Neural cell (in vitro differentiated cells): ENCODE results near the gene COPRS. TPM values are rescaled to one million over a fixed set of nuclear protein-coding genes. Genes with fewer than 3 reads are reported as not detected.

Experiments used
- H2AFZ ChIP-seq: fragments of 200-600, 300-800 bp; sonication (generic), shearing (Covaris generic); 2 replicates; pipeline ENCODE4 v1.6.0; 2014; ENCODE audit warnings: low read depth, mild to moderate bottlenecking, antibody characterized with exemption, low read length, moderate library complexity
- H3F3A ChIP-seq: fragments of 200-600 bp; shearing (Covaris generic); 2 replicates; pipeline ENCODE4 v1.6.1; 2016; ENCODE audit warnings: mild to moderate bottlenecking, moderate library complexity, mixed read lengths, antibody characterized with exemption, low read length; ENCODE audit not compliant: insufficient read depth, poor library complexity, severe bottlenecking
- H3K27ac ChIP-seq: fragments of 200-600, 300-800 bp; sonication (generic), shearing (Covaris generic); 2 replicates; pipeline ENCODE4 v1.5.1; 2014; ENCODE audit warnings: mild to moderate bottlenecking, low read length, moderate library complexity
- H3K27me3 ChIP-seq: fragments of 300-800, 200-600 bp; sonication (generic), shearing (Covaris generic); 2 replicates; pipeline ENCODE4 v1.6.0; 2014; ENCODE audit warnings: mild to moderate bottlenecking, low read depth, low read length, moderate library complexity; ENCODE audit not compliant: insufficient read depth
- H3K36me3 ChIP-seq: fragments of 300-800, 200-600 bp; sonication (generic), shearing (Covaris generic); 2 replicates; pipeline ENCODE4 v1.5.1; 2014; ENCODE audit warnings: mild to moderate bottlenecking, antibody characterized with exemption, low read length, moderate library complexity; ENCODE audit not compliant: insufficient read depth
- H3K4me2 ChIP-seq: fragments of 300-800, 200-600 bp; sonication (generic), shearing (Covaris generic); 2 replicates; pipeline ENCODE4 v1.6.0; 2014; ENCODE audit warnings: mild to moderate bottlenecking, low read length
- H3K4me3 ChIP-seq: fragments of 300-800, 200-600 bp; sonication (generic), shearing (Covaris generic); 2 replicates; pipeline ENCODE4 v1.5.1; 2014; ENCODE audit warnings: mild to moderate bottlenecking, low read length, moderate library complexity
- H3K79me2 ChIP-seq: fragments of 200-600 bp; shearing (Covaris generic); replicated peaks from 2 replicates; pipeline ENCODE4 v1.6.0; 2014; ENCODE audit warnings: mild to moderate bottlenecking, low read length, moderate library complexity; ENCODE audit not compliant: insufficient read depth
- H3K9ac ChIP-seq: fragments of 300-800, 200-600 bp; sonication (generic), shearing (Covaris generic); 2 replicates; pipeline ENCODE4 v1.6.1; 2016; ENCODE audit warnings: mild to moderate bottlenecking, low read length, mixed read lengths
- H3K9me2 ChIP-seq: fragments of 200-600 bp; shearing (Covaris generic); 2 replicates; pipeline ENCODE4 v1.6.1; 2016; ENCODE audit warnings: mild to moderate bottlenecking, low read length, mixed read lengths; ENCODE audit not compliant: insufficient read depth
- H3K9me3 ChIP-seq: fragments of 200-600, 300-800 bp; sonication (generic), shearing (Covaris generic); 2 replicates; pipeline ENCODE4 v1.6.1; 2016; ENCODE audit warnings: mild to moderate bottlenecking, mixed run types, low read length, moderate library complexity, mixed read lengths
- H4K20me1 ChIP-seq: fragments of 200-600 bp; shearing (Covaris generic); 2 replicates; pipeline ENCODE4 v1.6.1; 2016; ENCODE audit warnings: mild to moderate bottlenecking, mixed run types; ENCODE audit not compliant: insufficient read depth
- EP300 ChIP-seq: fragments of 450-650 bp; conservative IDR thresholded peaks from 2 replicates; pipeline ENCODE4 v1.6.1; 2014; ENCODE audit warnings: antibody characterized with exemption, mild to moderate bottlenecking, moderate library complexity; ENCODE audit not compliant: poor library complexity, severe bottlenecking
- EZH2 ChIP-seq: fragments of 200-600, 300-800 bp; shearing (Covaris generic), sonication (generic); IDR thresholded peaks from 2 replicates; pipeline ENCODE4 v1.6.1; 2014; ENCODE audit warnings: antibody characterized with exemption, low read length, borderline replicate concordance, mild to moderate bottlenecking; ENCODE audit not compliant: insufficient read depth, poor library complexity, severe bottlenecking
- MXI1 ChIP-seq: fragments of 450-650 bp; conservative IDR thresholded peaks from 2 replicates; pipeline ENCODE4 v1.6.1; 2014; ENCODE audit warnings: antibody characterized with exemption, mild to moderate bottlenecking; ENCODE audit not compliant: poor library complexity, severe bottlenecking
- POLR2AphosphoS5 ChIP-seq: IDR thresholded peaks from 2 replicates; pipeline ENCODE4 v1.6.1; 2012
- RAD21 ChIP-seq: fragments of 450-650 bp; conservative IDR thresholded peaks from 2 replicates; pipeline ENCODE4 v1.6.1; 2014; ENCODE audit warnings: antibody characterized with exemption, mild to moderate bottlenecking, moderate library complexity
- REST ChIP-seq: IDR thresholded peaks from 2 replicates; pipeline ENCODE4 v1.6.1; 2012; ENCODE audit warnings: borderline replicate concordance
- SMC3 ChIP-seq: fragments of 450-650 bp; conservative IDR thresholded peaks from 2 replicates; pipeline ENCODE4 v1.6.1; 2014; ENCODE audit warnings: antibody characterized with exemption, mild to moderate bottlenecking, moderate library complexity; ENCODE audit not compliant: poor library complexity
- polyA minus RNA-seq: library from RNA; depleted of rRNA, polyadenylated mRNA; stranded (reverse); fragments of >200 nt; gene quantifications from 2 replicates; pipeline ENCODE4 v1.2.3, GENCODE V29; 2014
- polyA plus RNA-seq: library from polyadenylated mRNA; depleted of rRNA; stranded (reverse); fragments of >200 nt; gene quantifications from 2 replicates; pipeline ENCODE4 v1.2.3, GENCODE V29; 2014
- TF ChIP-seq, protein P1 (sequence below): fragments of 450-650 bp; IDR thresholded peaks from 2 replicates; pipeline ENCODE4 v1.5.1; 2014; ENCODE audit warnings: antibody characterized with exemption, mild to moderate bottlenecking, moderate library complexity; ENCODE audit not compliant: poor library complexity, severe bottlenecking

The COPRS gene, protein sequence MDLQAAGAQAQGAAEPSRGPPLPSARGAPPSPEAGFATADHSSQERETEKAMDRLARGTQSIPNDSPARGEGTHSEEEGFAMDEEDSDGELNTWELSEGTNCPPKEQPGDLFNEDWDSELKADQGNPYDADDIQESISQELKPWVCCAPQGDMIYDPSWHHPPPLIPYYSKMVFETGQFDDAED
- 54.3 and 67.9 TPM in 2 replicates for polyA plus RNA-seq
- polyA minus RNA-seq: 21.0 and 21.4 TPM in 2 replicates

DNA sequence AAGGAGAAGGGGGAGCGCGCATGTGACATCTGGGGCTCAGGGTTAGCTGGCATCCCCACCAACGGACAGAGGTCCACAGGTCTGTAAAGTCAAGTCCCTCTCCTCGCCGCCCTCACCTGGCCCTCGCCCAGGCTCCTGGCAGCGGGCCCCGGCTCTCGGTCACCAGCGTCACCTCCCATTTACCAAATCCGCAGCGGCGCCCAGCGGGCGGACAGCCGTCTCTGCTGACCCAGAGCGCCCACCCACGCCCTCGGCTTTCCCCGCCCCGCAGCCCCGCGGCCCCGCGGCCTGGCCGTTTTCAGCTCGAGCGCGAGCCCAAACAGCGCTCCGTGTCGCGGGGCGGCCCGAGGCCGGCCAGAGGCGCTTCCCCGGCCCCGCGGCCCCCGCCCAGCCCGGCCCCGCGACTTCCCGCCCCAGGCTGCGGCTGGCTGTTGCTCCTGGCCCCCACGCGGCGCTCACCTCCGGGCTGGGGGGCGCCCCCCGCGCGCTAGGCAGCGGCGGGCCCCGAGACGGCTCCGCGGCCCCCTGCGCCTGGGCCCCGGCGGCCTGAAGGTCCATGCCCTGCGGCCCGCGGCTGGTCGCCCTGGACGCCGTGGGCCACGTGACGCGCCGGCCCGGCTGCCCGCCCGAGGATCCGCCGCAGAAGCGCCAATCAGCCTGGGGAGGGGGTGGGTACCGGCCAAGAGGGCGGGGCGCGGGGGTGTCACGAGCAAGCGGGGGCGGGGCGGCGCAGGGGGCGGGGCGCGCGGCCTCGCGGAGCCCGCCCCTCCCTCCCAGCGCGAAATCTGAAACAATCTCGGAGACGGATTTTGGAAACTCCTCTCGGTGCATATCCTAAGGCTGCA lies at the start of gene COPRS:
COPRS (minus strand) TSS at position 603 of the 845 bp plus-strand sequence; CDS start at position 558, 45 bp downstream.
- no peak for TF ChIP-seq REST
- peak; percentile 42 for TF ChIP-seq MXI1
- TF ChIP-seq, protein P1, sequence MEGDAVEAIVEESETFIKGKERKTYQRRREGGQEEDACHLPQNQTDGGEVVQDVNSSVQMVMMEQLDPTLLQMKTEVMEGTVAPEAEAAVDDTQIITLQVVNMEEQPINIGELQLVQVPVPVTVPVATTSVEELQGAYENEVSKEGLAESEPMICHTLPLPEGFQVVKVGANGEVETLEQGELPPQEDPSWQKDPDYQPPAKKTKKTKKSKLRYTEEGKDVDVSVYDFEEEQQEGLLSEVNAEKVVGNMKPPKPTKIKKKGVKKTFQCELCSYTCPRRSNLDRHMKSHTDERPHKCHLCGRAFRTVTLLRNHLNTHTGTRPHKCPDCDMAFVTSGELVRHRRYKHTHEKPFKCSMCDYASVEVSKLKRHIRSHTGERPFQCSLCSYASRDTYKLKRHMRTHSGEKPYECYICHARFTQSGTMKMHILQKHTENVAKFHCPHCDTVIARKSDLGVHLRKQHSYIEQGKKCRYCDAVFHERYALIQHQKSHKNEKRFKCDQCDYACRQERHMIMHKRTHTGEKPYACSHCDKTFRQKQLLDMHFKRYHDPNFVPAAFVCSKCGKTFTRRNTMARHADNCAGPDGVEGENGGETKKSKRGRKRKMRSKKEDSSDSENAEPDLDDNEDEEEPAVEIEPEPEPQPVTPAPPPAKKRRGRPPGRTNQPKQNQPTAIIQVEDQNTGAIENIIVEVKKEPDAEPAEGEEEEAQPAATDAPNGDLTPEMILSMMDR: no peak
- no peak for TF ChIP-seq EP300
- TF ChIP-seq POLR2AphosphoS5: peak; percentile 20
- peak within 1 kb of the TSS; percentile 60 for H2AFZ ChIP-seq
- peak within 1 kb of the TSS; percentile 83 for H3K4me3 ChIP-seq
- no peaks in the 10 kb centered on the region for H3K9me3 ChIP-seq
- H3K9me2 ChIP-seq: no peaks in the 10 kb centered on the region
- H4K20me1 ChIP-seq: no peaks in the 10 kb centered on the region
- no peaks in the 10 kb centered on the region for H3K27me3 ChIP-seq
- H3K36me3 ChIP-seq: no peaks in the 10 kb centered on the region
- H3K4me2 ChIP-seq: peak within 1 kb of the TSS; percentile 48
- H3K9ac ChIP-seq: peak within 1 kb of the TSS; percentile 54
- no peaks in the 10 kb centered on the region for H3K79me2 ChIP-seq
- H3K27ac ChIP-seq: no peak within 1 kb of the TSS
- no peaks in the 10 kb centered on the region for H3F3A ChIP-seq

- Histone ChIP-seq H3K9ac (no peak overlapping the region), H3K27ac (no peak overlapping the region), H3K4me2 (no peak overlapping the region), H3F3A (no peaks in the 10 kb centered on the region), H3K9me2 (no peaks in the 10 kb centered on the region), H4K20me1 (no peaks in the 10 kb centered on the region), H3K4me3 (no peak overlapping the region), H3K79me2 (no peaks in the 10 kb centered on the region), H3K36me3 (no peaks in the 10 kb centered on the region), H3K27me3 (no peaks in the 10 kb centered on the region), H2AFZ (no peak overlapping the region), H3K9me3 (no peaks in the 10 kb centered on the region)
- no peak for TF ChIP-seq SMC3
- TF ChIP-seq EZH2: no peak
- TF ChIP-seq, protein P1: no peak
- no peak for TF ChIP-seq MXI1
- TF ChIP-seq RAD21: no peak
- TF ChIP-seq POLR2AphosphoS5: no peak
- TF ChIP-seq REST: no peak
Measured at GRCh38 chr17:31908386-31908785, 49.3 kb upstream of the COPRS start.
